GM12878 (cell line): Measurements from ENCODE around the gene OR9Q2. TPM values are rescaled to one million over a fixed set of nuclear protein-coding genes. Genes with fewer than 3 reads are reported as not detected.

ENCODE experiments used
- ATAC-seq: fragments of 200-7000 bp; cut with Tn5 transposase; 3 replicates; pipeline ENCODE4 v1.9.1; 2020; ENCODE audit warnings: mild to moderate bottlenecking, moderate library complexity
- Bru-seq: library from RNA; stranded (reverse); fragments of 400-500 nt; gene quantifications from one replicate; lab custom pipeline; 2021; lab: Mats Ljungman, UMichigan
- BruChase-seq, 2 experiments: library from RNA; stranded (reverse); fragments of 400-500 nt; gene quantifications; one replicate each; lab custom pipeline; 2021; lab: Mats Ljungman, UMichigan
- BruUV-seq: library from RNA; stranded (reverse); fragments of 400-500 nt; replicated peaks from 2 replicates; lab custom pipeline; 2021; lab: Mats Ljungman, UMichigan
- CTCF ChIA-PET: fragments of 300-600 bp; sonication (Branson Sonifier 250); formaldehyde crosslinking; extraction: SDS; loops from one replicate; lab custom pipeline; 2021; ENCODE audit warnings: inconsistent platforms; lab: Yijun Ruan, JAX
- POLR2A ChIA-PET: fragments of 350-600 bp; formaldehyde crosslinking; extraction: SDS; loops from one replicate; lab custom pipeline; 2021; ENCODE audit warnings: inconsistent platforms; lab: Charles Lee
- RAD21 ChIA-PET: fragments of 300-600 bp; sonication (Branson Sonifier 250); formaldehyde crosslinking; loops from one replicate; lab custom pipeline; 2023; ENCODE audit warnings: antibody characterized with exemption; ENCODE audit not compliant: unreplicated experiment; lab: Charles Lee
- SMC1A ChIA-PET: fragments of 300-600 bp; sonication (Branson Sonifier 250); formaldehyde crosslinking; loops from one replicate; lab custom pipeline; 2023; ENCODE audit not compliant: unreplicated experiment, uncharacterized antibody; lab: Charles Lee
- DNase-seq: peaks from one replicate; pipeline ENCODE4 v3.0.0-alpha.2; 2011; ENCODE audit warnings: low read depth, low spot score
- FAIRE-seq: peaks from 3 replicates; lab custom pipeline; 2011; peaks lifted over from hg19 to GRCh38; lab: Jason Lieb, UNC
- H2AFZ ChIP-seq: 2 replicates; pipeline ENCODE4 v1.6.0; 2011; ENCODE audit warnings: low read depth, low read length, control low read depth; ENCODE audit not compliant: control insufficient read depth
- H3K27ac ChIP-seq: 2 replicates; pipeline ENCODE4 v1.5.1; 2011; ENCODE audit warnings: control low read depth; ENCODE audit not compliant: control insufficient read depth, insufficient read depth
- H3K27me3 ChIP-seq, 2 experiments: replicated peaks in 1 of 2; 2 replicates each; pipeline versions ENCODE4 v1.6.0 to v1.6.1; 2011; ENCODE audit warnings: low read length in 1 of 2; ENCODE audit not compliant: control insufficient read depth in 2 of 2, insufficient read depth in 2 of 2
- H3K36me3 ChIP-seq, 2 experiments: 2 replicates each; pipeline ENCODE4 v1.5.1; 2011; ENCODE audit warnings: low read length in 1 of 2; ENCODE audit not compliant: control insufficient read depth in 2 of 2, insufficient read depth in 2 of 2
- H3K4me1 ChIP-seq: 2 replicates; pipeline ENCODE4 v1.6.1; 2011; ENCODE audit warnings: mild to moderate bottlenecking, low read length, moderate library complexity, mixed read lengths; ENCODE audit not compliant: control insufficient read depth, insufficient read depth
- H3K4me2 ChIP-seq: 2 replicates; pipeline ENCODE4 v1.6.0; 2011; ENCODE audit warnings: control low read depth; ENCODE audit not compliant: control insufficient read depth, insufficient read depth
- H3K4me3 ChIP-seq: fragments of 200-600 bp; sonication (generic); 2 replicates; pipeline ENCODE4 v1.5.1; 2016
- H3K79me2 ChIP-seq: 2 replicates; pipeline ENCODE4 v1.6.0; 2011; ENCODE audit warnings: low read length; ENCODE audit not compliant: control insufficient read depth, insufficient read depth
- H3K9ac ChIP-seq: 2 replicates; pipeline ENCODE4 v1.8.0; 2011; ENCODE audit warnings: low read length, control low read depth, mixed read lengths; ENCODE audit not compliant: control insufficient read depth, insufficient read depth
- H3K9me3 ChIP-seq: replicated peaks from 3 replicates; pipeline ENCODE4 v1.5.1; 2011; ENCODE audit warnings: mild to moderate bottlenecking, low read length; ENCODE audit not compliant: control insufficient read depth, insufficient read depth
- H4K20me1 ChIP-seq: 2 replicates; pipeline ENCODE4 v1.6.0; 2011; ENCODE audit not compliant: control insufficient read depth, insufficient read depth
- ATF2 ChIP-seq: IDR thresholded peaks from 2 replicates; pipeline ENCODE4 v1.6.1; 2012; ENCODE audit warnings: low read length, inconsistent platforms
- BRCA1 ChIP-seq: IDR thresholded peaks from 2 replicates; pipeline ENCODE4 v1.6.1; 2011; ENCODE audit warnings: low read depth, low read length, improper control_type of control experiment
- CEBPB ChIP-seq, 2 experiments: fragments of 150-350 bp in 1 of 2; IDR thresholded peaks; 2 replicates each; pipeline ENCODE4 v1.6.1; 2012 to 2014; ENCODE audit warnings: low read depth in 2 of 2, low read length in 2 of 2, borderline replicate concordance in 1 of 2, inconsistent platforms in 1 of 2
- ETV6 ChIP-seq, 2 experiments: fragments of 450-650 bp in 1 of 2; IDR thresholded peaks in 1 of 2; conservative IDR thresholded peaks in 1 of 2; 2 replicates each; pipeline ENCODE4 v1.6.1; 2014; ENCODE audit warnings: antibody characterized with exemption in 1 of 2, borderline replicate concordance in 1 of 2, low read depth in 1 of 2, mild to moderate bottlenecking in 1 of 2, moderate library complexity in 1 of 2
- HDAC2 ChIP-seq: fragments of 200-600 bp; sonication (generic); IDR thresholded peaks from 2 replicates; pipeline ENCODE4 v1.6.1; 2017
- WGBS: methylation state at CpG from one replicate; pipeline ENCODE4 v1.1.6; 2016; ENCODE audit warnings: low lambda C conversion rate; ENCODE audit not compliant: insufficient replicate concordance, insufficient coverage; ENCODE audit errors: missing lambda C conversion rate; 5-methylcytosine and 5-hydroxymethylcytosine counted together
- in situ Hi-C: fragments of 300-500 bp; cut with MboI; formaldehyde crosslinking; loops from 9 replicates; pipeline ENCODE4 v1.14.3; 2018; ENCODE audit warnings: mixed read lengths
- intact Hi-C: fragments of 100-400 bp; cut with micrococcal nuclease; formaldehyde crosslinking; loops from one replicate; pipeline ENCODE4 v1.14.2; 2022; ENCODE audit not compliant: unreplicated experiment
- long read RNA-seq, 2 experiments: library from polyadenylated mRNA; unstranded; transcript quantifications; one replicate each; pipeline ENCODE4 v2.0.0, GENCODE V29; 2019 to 2020
- polyA minus RNA-seq, 3 experiments: library from RNA; depleted of rRNA, polyadenylated mRNA; stranded (reverse); fragments of >200 nt; gene quantifications; 2 replicates each; pipeline ENCODE4 v1.2.3, GENCODE V29; 2011
- polyA plus RNA-seq, 11 experiments: library from polyadenylated mRNA; depleted of rRNA in 4 of 11; unstranded in 6 of 11; stranded (reverse) in 5 of 11; fragments of >200 nt; fragmentation: Nextera tagmentation in 4 of 11; fragmentation: Illumina TruSeq in 1 of 11; extraction: Ambion mirVana in 4 of 11; extraction: Trizol in 1 of 11; gene quantifications; 1 replicate in 1 of 11; 2 replicates in 10 of 11; pipeline versions ENCODE4 v1.2.1 to v1.2.3, GENCODE V29; 2011 to 2016; ENCODE audit warnings: inconsistent platforms in 2 of 11, missing spikeins in 2 of 11, low read depth in 1 of 11
- total RNA-seq, 4 experiments: library from RNA; depleted of rRNA in 3 of 4; stranded (reverse); fragments of >200 nt in 3 of 4; fragmentation: Illumina TruSeq in 1 of 4; extraction: Trizol in 1 of 4; gene quantifications; 2 replicates each; pipeline versions ENCODE4 v1.2.1 to v1.2.3, GENCODE V29; 2013 to 2021

OR9Q2 gene
- total RNA-seq (2013; cell fraction: nucleolus; rRNA removed), result 1.9 and 2.4 TPM in 2 replicates
- total RNA-seq (2014; rRNA removed), result not detected in 2 replicates
- not detected in 2 replicates for total RNA-seq (2014; rRNA removed; fragmentation: Illumina TruSeq; extraction: Trizol)
- total RNA-seq (2021), result not detected in 2 replicates
- polyA plus RNA-seq (2011; ENCODE audit: low read depth), result not detected
- polyA plus RNA-seq (2011; rRNA removed), result 0.05 TPM in 1 of 2 replicates, not detected in the other
- not detected in 2 replicates for polyA plus RNA-seq (2011; cell fraction: cytosol; rRNA removed)
- polyA plus RNA-seq (2011; cell fraction: nucleus; rRNA removed), result 0.07 and 0.10 TPM in 2 replicates
- not detected in 2 replicates for polyA plus RNA-seq (2012)
- polyA plus RNA-seq (2014; fragmentation: Illumina TruSeq; extraction: Trizol), result not detected in 2 replicates
- polyA plus RNA-seq (2014; fragmentation: Nextera tagmentation; extraction: Ambion mirVana), result not detected
- not detected in 2 replicates for polyA plus RNA-seq (2014; rRNA removed)
- not detected for polyA plus RNA-seq (2016; fragmentation: Nextera tagmentation; extraction: Ambion mirVana)
- 0.93 and 1.4 TPM in 2 replicates for polyA minus RNA-seq (2011; rRNA and poly(A)+ RNA removed)
- not detected in 2 replicates for polyA minus RNA-seq (2011; cell fraction: cytosol; rRNA and poly(A)+ RNA removed)
- 1.6 and 1.9 TPM in 2 replicates for polyA minus RNA-seq (2011; cell fraction: nucleus; rRNA and poly(A)+ RNA removed)
- percentile 20 among the genes with signal in this experiment for Bru-seq, nascent RNA
- BruChase-seq, experiment 1, labeled RNA remaining after a 6-hour chase, result percentile 18 among the genes with signal in this experiment
- percentile 31 among the genes with signal in this experiment for BruChase-seq, experiment 2, labeled RNA remaining after a 2-hour chase
- long read RNA-seq, experiment 1, result 0 reads
- long read RNA-seq, experiment 2, result 0 reads

- H3K4me3 ChIP-seq, result no peak within 1 kb of the TSS
- DNase-seq (no peak), ATAC-seq (no peak), FAIRE-seq (no peak)
- no peak within 1 kb of the TSS for H2AFZ ChIP-seq
- ChIA-PET SMC1A (interaction anchor here (1.2 kb wide), 1 partner anchor 14 kb away, joined by 3 read pairs; no protein-coding TSS in a partner anchor), RAD21 (no interaction called here), CTCF (no interaction called here), POLR2A (no interaction called here)
- H4K20me1 ChIP-seq, result no peaks in the 10 kb centered on the region
- in situ Hi-C loops, result no loop called here
- no TSS peak for BruUV-seq
- H3K79me2 ChIP-seq, result no peaks in the 10 kb centered on the region
- no peak within 1 kb of the TSS for H3K4me2 ChIP-seq
- H3K27ac ChIP-seq, result no peak within 1 kb of the TSS
- intact Hi-C loops, result no loop called here
- no peaks in the 10 kb centered on the region for H3K27me3 ChIP-seq
- no peaks in the 10 kb centered on the region for H3K4me1 ChIP-seq
- no peaks in the 10 kb centered on the region for H3K36me3 ChIP-seq
- 0% methylated on average over 2 of the region's 2 CpGs for WGBS
- no peak for TF ChIP-seq ETV6 (conservative IDR thresholded peaks at IDR 0.05 in 1 of 2, IDR thresholded peaks at IDR 0.05 in 1 of 2; ENCODE audit: borderline replicate concordance in 1 of 2, low read depth in 1 of 2)
- no peak for TF ChIP-seq ATF2
- no peak for TF ChIP-seq CEBPB (IDR thresholded peaks at IDR 0.05; ENCODE audit: borderline replicate concordance in 1 of 2, low read depth in 2 of 2, low read length in 2 of 2)
- no peak for TF ChIP-seq BRCA1
- no peak for TF ChIP-seq HDAC2
- no peak within 1 kb of the TSS for H3K9ac ChIP-seq
- no peaks in the 10 kb centered on the region for H3K9me3 ChIP-seq
These were observed at the start of gene OR9Q2 for GRCh38 chr11:58188770-58189169. OR9Q2 (plus strand) TSS chr11:58189070; CDS start chr11:58190491, 1,421 bp downstream.
